ENCODE results near the gene STAB2. TPM values are rescaled to one million over a fixed set of nuclear protein-coding genes. Genes with fewer than 3 reads are reported as not detected.

Gene STAB2
- polyA plus RNA-seq, 1 of the 3 experiments (the other 2 are of a cell fraction) = not detected

GRCh38 chr12:103667125-103667524 lies 80.1 kb downstream of the STAB2 start:
- ChIA-PET POLR2A (no interaction called here), CTCF (interaction anchor here (1.8 kb wide), 1 partner anchor 35 kb away, joined by 8 read pairs; no protein-coding TSS in a partner anchor)
- Histone ChIP-seq H3K4me3 (ENCODE audit: low read depth in 2 of 2, low read length in 1 of 2) (no peak overlapping the region), H3F3A (replicated peaks; ENCODE audit: insufficient read depth) (no peaks in the 10 kb centered on the region), H3K27ac (ENCODE audit: low read depth in 2 of 2, low read length in 1 of 2) (no peak overlapping the region), H3K9me3 (no peaks in the 10 kb centered on the region), H4K20me1 (ENCODE audit: insufficient read depth) (no peaks in the 10 kb centered on the region), H3K36me3 (replicated peaks in 1 of 2; ENCODE audit: control insufficient read depth in 1 of 2, insufficient read depth in 2 of 2, low read length in 1 of 2) (no peaks in the 10 kb centered on the region), H2AFZ (ENCODE audit: low read depth) (no peak overlapping the region), H3K4me2 (no peak overlapping the region), H3K9ac (no peak overlapping the region), H3K9me2 (no peaks in the 10 kb centered on the region), H3K27me3 (ENCODE audit: insufficient read depth) (peaks cover 19% of the 10 kb centered on the region; the same call in 1 of the 2 replicates), H3K4me1 (ENCODE audit: control insufficient read depth in 1 of 2, insufficient read depth in 2 of 2, low read depth in 1 of 2, low read length in 1 of 2) (no peaks in the 10 kb centered on the region; a peak in 1 of 4 replicates), H3K79me2 (ENCODE audit: insufficient read depth) (no peaks in the 10 kb centered on the region)
- WGBS (ENCODE audit: low lambda C conversion rate) = 30% methylated on average over 2 of the region's 2 CpGs
- TF ChIP-seq RXRA (IDR thresholded peaks at IDR 0.05; ENCODE audit: borderline replicate concordance, low read depth) = no peak
- no peak for TF ChIP-seq FOSL2 (IDR thresholded peaks at IDR 0.05; ENCODE audit: borderline replicate concordance, low read depth)
- TF ChIP-seq IRF3 (IDR thresholded peaks at IDR 0.05; ENCODE audit: low read depth, low read length) = no peak
- TF ChIP-seq YY1 (IDR thresholded peaks at IDR 0.05; ENCODE audit: low read depth) = no peak
- TF ChIP-seq NFIC (IDR thresholded peaks at IDR 0.05; ENCODE audit: borderline replicate concordance) = no peak
- TF ChIP-seq CHD2 (IDR thresholded peaks at IDR 0.05; ENCODE audit: low read length, partially characterized antibody) = no peak
- TF ChIP-seq REST (IDR thresholded peaks at IDR 0.05; ENCODE audit: low read depth, low read length) = no peak
- no peak for TF ChIP-seq ZBTB33 (IDR thresholded peaks at IDR 0.05; ENCODE audit: borderline replicate concordance, low read depth)
- TF ChIP-seq GABPA (IDR thresholded peaks at IDR 0.05; ENCODE audit: low read depth) = no peak
- DNase-seq = no peak

- ChIA-PET POLR2A (no interaction called here), CTCF (no interaction called here)
- H3K9me2 ChIP-seq = no peaks in the 10 kb centered on the region
- 44% methylated on average over 8 of the region's 8 CpGs for WGBS (ENCODE audit: low lambda C conversion rate)
- no peak for DNase-seq
- no peaks in the 10 kb centered on the region for H3F3A ChIP-seq (replicated peaks; ENCODE audit: insufficient read depth)
- no peaks in the 10 kb centered on the region for H4K20me1 ChIP-seq (ENCODE audit: insufficient read depth)
- peaks cover 13% of the 10 kb centered on the region; the same call in 1 of the 2 replicates for H3K27me3 ChIP-seq (ENCODE audit: insufficient read depth)
- no peak overlapping the region for H3K27ac ChIP-seq (ENCODE audit: low read depth in 2 of 2, low read length in 1 of 2)
- no peaks in the 10 kb centered on the region; a peak in 1 of 4 replicates for H3K4me1 ChIP-seq (ENCODE audit: control insufficient read depth in 1 of 2, insufficient read depth in 2 of 2, low read depth in 1 of 2, low read length in 1 of 2)
- TF ChIP-seq JUND (IDR thresholded peaks at IDR 0.05) (no peak), MXI1 (IDR thresholded peaks at IDR 0.05; ENCODE audit: low read depth, low read length) (no peak), CTCF (IDR thresholded peaks at IDR 0.05) (no peak), YY1 (IDR thresholded peaks at IDR 0.05; ENCODE audit: low read depth) (no peak), POLR2AphosphoS5 (IDR thresholded peaks at IDR 0.05; ENCODE audit: low read depth, low read length) (no peak)
- no peak overlapping the region for H2AFZ ChIP-seq (ENCODE audit: low read depth)
- no peak overlapping the region for H3K4me3 ChIP-seq (ENCODE audit: low read depth in 2 of 2, low read length in 1 of 2)
- no peak overlapping the region for H3K9ac ChIP-seq
- H3K4me2 ChIP-seq = no peak overlapping the region
- no peaks in the 10 kb centered on the region for H3K36me3 ChIP-seq (replicated peaks in 1 of 2; ENCODE audit: control insufficient read depth in 1 of 2, insufficient read depth in 2 of 2, low read length in 1 of 2)
- no peaks in the 10 kb centered on the region for H3K9me3 ChIP-seq
- no peaks in the 10 kb centered on the region for H3K79me2 ChIP-seq (ENCODE audit: insufficient read depth)
Observed at GRCh38 chr12:103668520-103668919, 81.4 kb downstream of the STAB2 start.

Measured in SK-N-SH (cell line).